Measurements from ENCODE around the gene CCDC34.

CCDC34 gene

DNA sequence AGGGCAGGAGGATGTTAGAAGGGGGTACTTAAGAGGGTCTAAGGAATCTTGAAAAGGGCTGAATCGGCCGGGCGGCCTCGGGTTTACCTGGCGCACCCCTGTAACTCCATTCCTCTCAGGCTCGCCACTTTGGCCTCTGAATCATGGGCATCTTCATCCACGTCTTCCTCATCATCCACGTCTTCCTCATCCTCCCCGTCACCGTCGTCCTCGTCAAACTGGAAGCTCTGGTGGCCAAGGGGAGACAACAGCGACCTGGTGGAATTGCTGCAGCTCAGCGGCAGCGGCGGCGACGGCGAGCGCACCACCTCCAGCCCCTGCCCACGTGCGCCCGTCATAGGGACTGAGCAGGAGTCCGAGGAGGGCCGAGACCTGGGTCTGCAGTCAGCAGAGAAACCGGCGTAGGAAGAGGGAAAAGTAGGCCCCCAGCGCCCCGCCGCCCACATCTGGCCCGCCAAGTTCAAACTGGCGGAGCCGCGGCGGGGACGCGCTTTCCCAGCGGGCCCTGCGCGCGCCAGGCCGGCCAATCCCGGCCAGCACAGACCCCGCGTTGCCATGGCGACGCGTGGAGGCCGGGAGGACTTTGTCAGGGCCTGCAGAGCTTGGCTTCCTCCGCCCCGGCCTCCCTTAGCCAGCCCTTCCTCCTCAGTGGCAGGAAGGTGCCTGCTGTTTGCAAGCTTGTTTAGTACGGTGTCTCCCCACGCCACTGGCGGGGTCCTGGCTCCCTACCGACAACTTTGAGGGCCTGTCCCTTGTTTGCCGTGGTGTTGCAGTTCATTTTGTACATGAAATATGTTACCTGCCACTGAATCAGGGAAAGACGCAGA is at the start of gene CCDC34:
Gene CCDC34 (minus strand): TSS at position 467 of the 827 bp plus-strand sequence. CDS start 21 bp downstream, at position 446.
- peak; percentile 58 for DNase-seq

GRCh38 chr11:27412192-27412691 is 49.2 kb upstream of the CCDC34 start:
- no peak for DNase-seq

DNA sequence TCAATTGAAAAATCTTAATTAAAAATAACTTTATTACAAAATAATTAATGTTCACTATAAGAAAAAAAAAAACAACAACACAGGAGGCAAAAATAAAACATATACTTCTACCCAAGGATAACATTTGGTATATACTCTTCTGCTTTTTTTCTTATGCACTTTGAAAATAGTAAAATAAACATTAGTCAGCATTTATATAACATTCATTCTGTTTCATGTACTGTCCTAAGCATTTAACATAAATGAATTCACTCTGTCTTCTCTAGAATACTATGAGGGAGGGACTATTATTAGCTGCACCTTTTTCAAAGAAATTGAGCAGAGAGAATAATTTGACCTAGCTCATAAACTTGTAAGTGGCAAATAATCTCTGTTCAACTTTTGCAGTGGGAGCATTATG is 48.3 kb upstream of the CCDC34 start:
- no peak for DNase-seq

- no peak for DNase-seq
These were observed 47.3 kb upstream of the CCDC34 start for GRCh38 chr11:27410272-27410671.

GRCh38 chr11:27409742-27410141 is 46.7 kb upstream of the CCDC34 start:
- DNase-seq = no peak

GRCh38 chr11:27409049-27409448 is 46.0 kb upstream of the CCDC34 start:
- DNase-seq = no peak

DNA sequence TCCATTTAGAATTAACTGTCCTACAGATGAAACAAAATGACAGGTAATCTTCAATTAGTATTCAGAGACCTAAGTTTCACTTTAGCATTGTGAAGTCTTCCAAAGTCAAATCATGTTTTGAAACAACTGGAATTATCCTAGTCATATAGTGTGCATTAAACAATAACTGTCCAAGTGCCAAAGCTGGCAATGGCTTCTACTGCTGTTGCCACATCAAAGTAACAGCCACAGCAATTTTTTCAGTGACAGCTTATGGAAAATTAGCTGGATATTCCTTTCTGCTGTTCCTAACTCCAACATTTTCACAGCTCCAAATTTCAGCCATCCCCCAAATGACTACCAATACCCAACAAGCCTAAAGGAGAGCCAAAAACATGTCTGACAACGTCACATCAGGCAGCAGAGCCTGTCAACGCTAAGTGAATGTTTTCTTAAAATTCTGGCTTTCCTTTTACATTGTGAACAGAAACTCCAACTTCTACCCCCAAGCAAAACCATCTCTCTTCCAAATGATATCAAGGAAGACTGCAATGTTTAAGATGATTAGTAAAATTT is 45.3 kb upstream of the CCDC34 start:
- DNase-seq = no peak

GRCh38 chr11:27406498-27407354 is 43.7 kb upstream of the CCDC34 start:
- no peak for DNase-seq

DNA sequence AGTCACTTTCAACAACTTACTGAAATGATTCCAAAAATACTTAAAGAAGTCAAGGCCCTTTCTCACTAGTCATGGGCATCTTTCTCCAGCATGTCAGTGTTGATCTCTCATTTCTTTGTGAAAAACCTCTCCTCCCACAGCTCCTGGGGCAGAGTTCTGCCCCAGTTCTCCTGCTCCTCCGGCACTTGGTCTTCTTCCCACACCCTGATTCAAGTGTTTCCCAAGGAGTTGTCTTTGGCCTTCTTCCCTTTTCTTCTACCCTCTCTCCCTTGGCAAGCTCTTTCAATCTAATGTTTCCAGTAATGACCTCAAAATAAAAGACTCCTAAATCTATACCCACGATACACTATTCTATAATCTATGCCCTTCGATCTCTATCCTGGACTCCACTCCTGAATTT is 42.1 kb upstream of the CCDC34 start:
- no peak for DNase-seq

GRCh38 chr11:27404427-27404826 is 41.4 kb upstream of the CCDC34 start:
- DNase-seq = no peak

- no peak for DNase-seq
These were observed 40.2 kb upstream of the CCDC34 start for GRCh38 chr11:27403195-27403594.

- DNase-seq = no peak
These were observed 39.4 kb upstream of the CCDC34 start for GRCh38 chr11:27402450-27402849.

DNA sequence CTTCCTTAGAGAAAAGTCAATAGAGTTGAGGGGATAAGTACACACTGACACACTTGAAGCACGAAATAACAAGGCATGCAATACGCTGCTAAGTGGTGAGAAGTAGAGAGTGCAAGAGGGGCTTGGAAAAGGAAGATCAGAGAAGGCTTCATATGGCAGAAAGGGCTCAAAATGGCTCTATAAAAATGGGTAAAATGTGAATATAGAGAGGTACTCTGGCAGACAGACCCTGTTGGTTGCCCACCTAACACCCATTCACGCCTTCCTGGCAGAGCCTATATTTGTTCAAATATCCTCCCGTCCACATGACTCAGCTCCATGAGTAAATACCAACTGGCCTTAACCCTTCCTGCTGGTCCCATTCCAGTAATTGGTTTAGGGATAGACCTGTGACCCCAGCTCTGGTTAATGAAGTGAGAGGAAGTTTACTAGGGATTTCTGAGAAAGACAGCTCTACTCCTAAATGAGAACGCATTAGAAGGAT is 38.9 kb upstream of the CCDC34 start:
- DNase-seq = no peak

DNA sequence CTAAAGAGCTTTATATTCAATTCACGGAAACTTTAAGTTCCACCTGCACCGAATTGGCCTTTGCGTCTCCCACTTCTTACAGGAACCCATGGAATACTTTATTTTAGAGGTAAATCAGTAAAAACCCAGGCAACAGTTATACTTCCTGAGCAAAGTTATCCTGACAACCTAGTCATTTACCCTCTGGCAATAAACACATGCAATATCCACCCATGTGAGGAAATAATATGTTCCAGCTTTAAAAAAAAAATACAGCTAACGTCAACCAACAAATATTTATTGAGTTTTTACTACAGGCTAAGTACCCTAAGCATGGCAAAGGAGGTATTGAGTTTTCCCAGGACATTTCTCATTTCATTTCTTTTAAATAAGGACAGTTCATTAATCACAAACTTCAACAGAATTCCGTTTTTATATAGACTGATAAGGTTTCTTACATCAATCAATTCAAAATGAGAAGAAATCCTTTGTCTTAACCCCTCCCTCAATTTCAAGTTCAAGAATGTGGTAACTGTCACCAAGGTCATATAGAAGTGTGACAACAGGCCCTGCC is 38.3 kb upstream of the CCDC34 start:
- no peak for DNase-seq

DNA sequence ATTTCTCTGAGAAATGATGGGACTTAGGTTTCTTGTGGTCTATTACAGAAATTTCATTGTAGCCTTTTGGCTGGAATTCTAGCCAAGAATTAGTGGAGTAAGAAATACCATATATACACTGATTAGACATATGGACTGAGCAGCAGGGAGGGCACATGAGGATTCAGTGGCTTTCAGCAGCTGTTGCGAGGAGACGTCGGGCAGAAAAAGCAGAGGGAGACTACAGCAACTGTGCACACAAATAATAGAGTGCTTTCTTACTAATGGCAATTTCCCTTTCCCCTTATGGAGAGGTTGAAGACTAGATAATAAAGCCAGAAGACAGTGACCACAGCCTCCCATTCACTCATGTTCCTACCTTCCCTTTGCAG is 35.4 kb upstream of the CCDC34 start:
- peak; percentile 60 for DNase-seq

- DNase-seq = no peak
These were observed 34.8 kb upstream of the CCDC34 start for GRCh38 chr11:27397624-27398399.

DNA sequence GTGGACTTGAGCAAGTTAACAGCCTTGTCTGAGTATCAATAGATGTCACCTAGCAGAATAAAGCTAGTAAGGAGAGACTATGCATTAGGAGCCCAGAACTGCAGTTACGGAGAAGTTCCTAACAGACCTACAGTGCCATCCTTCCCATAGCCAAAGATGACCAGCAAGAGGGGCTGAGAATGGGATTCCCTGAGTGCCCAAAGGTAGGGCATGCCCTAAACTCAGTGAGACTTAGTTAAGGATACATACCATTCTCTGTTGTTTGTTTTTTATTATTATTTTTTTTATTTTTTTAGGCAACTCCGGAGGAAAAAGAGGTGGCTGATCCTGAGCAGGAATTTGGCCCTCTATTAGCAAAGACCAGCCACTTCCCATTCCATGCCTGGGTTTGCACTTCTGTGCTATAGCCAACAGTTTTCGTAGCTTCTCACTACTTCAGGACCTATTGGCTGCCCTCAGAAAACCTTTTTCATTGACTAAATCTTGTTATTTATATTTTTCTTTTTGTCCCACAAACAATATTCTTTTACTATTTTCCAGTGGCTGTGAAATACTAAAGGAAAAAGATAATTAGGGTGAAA is 33.3 kb upstream of the CCDC34 start:
- DNase-seq = no peak

- no peak for DNase-seq
These were observed 32.7 kb upstream of the CCDC34 start for GRCh38 chr11:27395556-27396258.

DNA sequence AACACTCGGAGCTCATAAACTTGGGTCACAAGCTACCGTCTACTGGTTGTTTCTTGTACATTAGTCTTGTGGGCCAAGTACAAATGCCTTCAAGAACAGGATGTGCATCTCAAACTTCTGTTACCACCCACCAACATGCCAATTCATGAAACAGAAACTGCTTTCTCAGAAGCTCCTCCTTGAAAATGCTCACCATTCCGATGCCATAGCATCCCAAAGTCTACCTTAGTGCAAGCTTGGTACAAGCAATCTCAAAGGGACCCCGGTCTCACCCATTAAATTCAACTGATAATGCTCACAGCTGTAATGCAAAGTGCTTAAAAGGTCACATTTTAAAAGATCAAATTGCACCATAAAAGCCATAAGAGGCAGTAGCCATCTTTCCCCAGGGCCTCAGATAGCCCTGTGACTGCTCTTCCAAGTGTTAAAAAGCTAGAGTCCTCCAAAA is 31.8 kb upstream of the CCDC34 start:
- DNase-seq = no peak

DNA sequence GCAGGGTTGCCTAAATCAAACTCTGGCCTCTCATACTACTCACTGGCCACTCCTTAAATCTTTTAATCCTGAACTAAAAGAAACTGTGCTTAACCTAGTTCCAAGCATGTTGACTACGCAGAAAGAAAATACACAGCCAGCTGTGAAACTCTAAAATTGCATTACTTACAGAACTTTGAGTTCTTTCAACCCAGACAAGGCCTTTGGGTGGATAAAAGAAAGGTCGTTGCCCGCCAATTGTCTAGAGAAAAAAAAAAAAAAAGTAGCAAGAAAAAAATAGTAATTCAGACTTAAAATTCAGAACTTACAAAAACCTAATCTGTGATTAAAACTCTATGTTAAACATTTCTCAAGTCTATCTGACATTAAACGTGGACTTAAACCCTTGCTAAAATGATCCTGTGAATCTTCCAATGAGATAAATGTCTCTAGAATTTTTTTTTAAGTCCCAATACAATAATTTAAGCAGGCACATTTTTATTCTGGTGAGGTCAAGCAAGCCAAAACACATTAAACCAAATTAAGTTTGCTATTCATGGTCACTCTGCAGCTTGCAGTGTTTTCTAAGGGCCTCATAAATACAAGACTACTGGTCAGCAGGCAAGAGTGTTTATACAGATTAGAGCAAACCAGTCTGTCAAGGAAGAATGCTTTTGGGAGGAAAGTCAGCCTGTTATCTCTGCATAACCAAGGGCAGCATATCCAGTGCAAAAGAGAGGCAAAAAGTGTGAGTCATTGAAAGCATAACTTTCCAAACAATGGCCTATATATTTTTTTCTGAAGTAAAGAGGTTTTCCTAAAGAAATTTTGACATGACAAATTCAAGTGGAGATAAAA is 29.5 kb upstream of the CCDC34 start:
- no peak for DNase-seq
